Measurements from ENCODE around the gene MRPL16.

MRPL16 gene

GRCh38 chr11:59769828-59770227, 40.8 kb downstream of the MRPL16 start:
- DNase-seq = no peak

GRCh38 chr11:59769111-59769510, 41.5 kb downstream of the MRPL16 start:
- no peak for DNase-seq

GRCh38 chr11:59767225-59767611, 43.4 kb downstream of the MRPL16 start:
- DNase-seq = no peak

GRCh38 chr11:59766542-59767224, 43.9 kb downstream of the MRPL16 start:
- no peak for DNase-seq

- no peak for DNase-seq
Observed at GRCh38 chr11:59765068-59765735, 45.4 kb downstream of the MRPL16 start.

- no peak for DNase-seq
Observed at GRCh38 chr11:59761993-59762392, 48.6 kb downstream of the MRPL16 start.

GRCh38 chr11:59760771-59761170, 49.8 kb downstream of the MRPL16 start:
- DNase-seq = no peak

GRCh38 chr11:59759900-59760299, 50.7 kb downstream of the MRPL16 start:
- no peak for DNase-seq

GRCh38 chr11:59758401-59759037, 52.1 kb downstream of the MRPL16 start:
- no peak for DNase-seq

GRCh38 chr11:59756845-59757244, 53.7 kb downstream of the MRPL16 start:
- peak; percentile 19 to 23 for DNase-seq

GRCh38 chr11:59756558-59756840, 54.1 kb downstream of the MRPL16 start:
- peak in 1 of 2 experiments; percentile 8 for DNase-seq

All from NCI-H526 (cell line).